IPS-20b (cell line): ENCODE results near the gene NR3C2.

Experiments
- H3K27ac ChIP-seq: one replicate; pipeline ENCODE4 v1.5.1; 2013; ENCODE audit warnings: low read length
- H3K27me3 ChIP-seq: 2 replicates; pipeline ENCODE4 v1.6.1; 2013; ENCODE audit warnings: mild to moderate bottlenecking, low read length, inconsistent platforms; ENCODE audit not compliant: insufficient read depth
- H3K36me3 ChIP-seq: 2 replicates; pipeline ENCODE4 v1.6.1; 2013; ENCODE audit warnings: low read depth, mild to moderate bottlenecking, inconsistent platforms, low read length, moderate library complexity; ENCODE audit not compliant: insufficient read depth
- H3K4me1 ChIP-seq: 2 replicates; pipeline ENCODE4 v1.6.1; 2013; ENCODE audit warnings: mild to moderate bottlenecking, control low read depth, inconsistent platforms, low read length, moderate library complexity; ENCODE audit not compliant: insufficient read depth
- H3K4me3 ChIP-seq: 2 replicates; pipeline ENCODE4 v1.5.1; 2013; ENCODE audit warnings: mild to moderate bottlenecking, low read length, inconsistent platforms
- H3K9ac ChIP-seq: 2 replicates; pipeline ENCODE4 v1.6.1; 2013; ENCODE audit warnings: low read depth, mild to moderate bottlenecking, inconsistent platforms, low read length, moderate library complexity
- H3K9me3 ChIP-seq: 2 replicates; pipeline ENCODE4 v1.6.1; 2013; ENCODE audit warnings: mild to moderate bottlenecking, low read depth, low read length, inconsistent platforms; ENCODE audit not compliant: insufficient read depth

The NR3C2 gene

DNA sequence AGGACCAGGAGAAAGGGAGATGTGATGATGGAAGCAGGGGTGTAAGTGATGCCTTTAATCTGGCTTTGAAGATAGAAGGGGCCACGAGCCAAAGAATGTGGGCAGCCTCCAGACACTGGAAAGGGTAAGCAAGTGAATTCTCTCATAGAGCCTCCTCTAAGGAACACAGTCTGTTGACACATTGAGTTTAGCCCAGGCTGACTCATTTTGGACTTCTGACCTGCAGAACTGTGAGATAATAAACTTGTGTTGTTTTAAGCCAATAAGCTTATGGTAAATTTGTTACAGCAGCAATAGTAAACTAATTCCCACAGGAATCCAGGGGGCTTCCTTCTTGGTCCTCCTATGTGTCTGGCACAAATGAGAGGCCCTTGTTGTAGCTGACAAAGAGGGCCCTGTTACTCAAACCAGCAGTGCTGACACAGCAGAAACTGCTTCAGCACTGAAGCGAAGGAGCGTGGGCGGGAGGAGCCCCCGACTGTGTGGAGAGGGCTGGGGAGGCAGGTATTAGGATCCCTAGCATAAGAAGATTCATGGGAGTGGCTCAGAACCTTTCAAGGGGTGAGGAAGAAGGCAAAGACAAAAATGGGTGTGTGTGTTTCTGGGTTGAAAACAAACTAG, 268.7 kb downstream of the NR3C2 start:
- Histone ChIP-seq H3K9me3 (no peaks in the 10 kb centered on the region), H3K4me3 (no peak overlapping the region), H3K27ac (no peak overlapping the region), H3K36me3 (no peaks in the 10 kb centered on the region), H3K4me1 (no peaks in the 10 kb centered on the region), H3K27me3 (no peaks in the 10 kb centered on the region), H3K9ac (no peak overlapping the region)

DNA sequence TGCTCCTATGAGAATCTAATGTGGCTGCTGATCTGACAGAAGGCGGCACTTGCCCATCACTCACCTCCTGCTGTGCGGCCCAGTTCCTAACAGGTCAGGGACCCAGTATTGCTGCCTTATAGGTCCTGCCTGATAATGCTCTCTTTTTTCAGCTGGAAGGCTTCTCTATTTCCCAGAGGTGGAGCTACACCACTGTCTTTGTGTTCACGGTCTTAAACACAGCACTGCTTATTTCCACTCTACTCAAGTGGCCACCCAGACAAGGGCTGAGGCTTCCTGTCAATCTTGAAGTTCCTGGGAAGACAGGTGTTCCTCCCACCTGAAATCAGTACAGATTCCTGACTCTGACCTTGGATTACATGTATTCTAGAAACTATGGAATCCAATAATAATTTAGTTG, 270.6 kb downstream of the NR3C2 start:
- H3K4me1 ChIP-seq = no peaks in the 10 kb centered on the region
- H3K9ac ChIP-seq = no peak overlapping the region
- no peaks in the 10 kb centered on the region for H3K36me3 ChIP-seq
- H3K4me3 ChIP-seq = no peak overlapping the region
- H3K9me3 ChIP-seq = no peaks in the 10 kb centered on the region
- no peak overlapping the region for H3K27ac ChIP-seq
- no peaks in the 10 kb centered on the region for H3K27me3 ChIP-seq

DNA sequence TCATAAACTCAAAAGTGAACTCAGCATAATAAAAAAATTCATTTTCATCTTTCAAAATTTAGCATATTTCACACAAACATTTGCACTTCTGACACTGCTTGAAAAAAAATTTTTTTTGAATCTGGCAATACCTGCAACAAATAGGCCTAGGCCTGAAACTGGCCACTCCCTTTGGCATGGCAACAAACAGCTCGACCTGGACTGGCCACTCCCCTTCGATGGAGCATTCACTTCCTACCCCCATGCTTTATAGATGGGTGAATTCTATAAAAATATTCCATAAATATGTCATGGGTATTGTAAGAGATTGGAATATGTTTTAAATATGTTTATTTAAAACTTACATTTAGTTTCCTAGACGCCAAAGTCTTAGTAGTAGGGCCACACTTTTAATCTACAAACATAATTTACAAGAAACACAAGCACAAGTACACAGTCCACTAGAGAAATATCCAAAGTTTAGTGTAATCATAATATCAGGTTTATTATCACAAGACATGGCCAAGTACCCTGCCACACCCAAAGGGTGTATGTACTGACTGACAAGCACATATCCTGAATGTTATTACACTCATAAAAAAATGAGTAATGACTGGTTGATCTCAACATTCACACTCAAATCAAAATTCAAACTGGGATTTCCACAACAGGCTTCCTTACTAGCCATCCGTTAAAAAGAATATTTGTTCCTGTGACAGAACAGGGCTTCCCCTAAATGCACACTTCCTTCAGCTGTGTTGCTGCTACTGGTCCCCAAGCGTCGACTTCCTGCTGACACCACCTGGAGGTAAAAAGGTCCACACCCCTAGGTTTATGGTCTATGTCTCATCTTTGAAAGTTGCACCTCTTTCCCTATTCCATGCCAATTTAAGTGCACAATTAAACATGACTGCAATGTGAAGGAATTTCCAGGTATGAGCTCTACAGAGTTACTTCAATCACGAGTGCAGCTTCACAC, 271.5 kb downstream of the NR3C2 start:
- Histone ChIP-seq H3K4me1 (no peaks in the 10 kb centered on the region), H3K4me3 (no peak overlapping the region), H3K9ac (no peak overlapping the region), H3K36me3 (no peaks in the 10 kb centered on the region), H3K27ac (no peak overlapping the region), H3K9me3 (no peaks in the 10 kb centered on the region), H3K27me3 (no peaks in the 10 kb centered on the region)

DNA sequence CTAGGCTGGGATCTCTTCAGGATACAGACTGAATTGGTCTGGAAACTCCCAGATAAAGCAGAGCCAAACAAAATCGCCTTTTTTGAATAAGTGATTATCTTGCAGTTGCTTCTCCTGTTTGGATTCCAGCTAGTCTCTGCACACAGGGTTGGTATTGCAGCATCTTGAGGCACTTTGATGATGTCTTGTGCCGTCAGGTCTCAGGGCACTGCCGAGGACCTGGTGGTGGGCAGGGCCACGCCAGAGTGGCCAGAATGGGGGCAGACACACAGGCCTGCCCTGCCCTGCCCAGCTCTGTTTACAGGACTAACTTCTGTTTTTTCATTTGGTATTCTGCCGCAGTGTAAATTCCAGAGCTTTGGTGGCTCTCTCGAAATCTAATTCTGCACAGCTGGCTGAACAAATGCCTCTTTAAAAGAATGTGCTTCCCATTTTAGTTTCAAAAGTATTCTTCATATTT, 276.1 kb downstream of the NR3C2 start:
- Histone ChIP-seq H3K27me3 (no peaks in the 10 kb centered on the region), H3K4me1 (no peaks in the 10 kb centered on the region; the same call in 1 of the 2 replicates), H3K27ac (no peak overlapping the region), H3K4me3 (no peak overlapping the region), H3K36me3 (no peaks in the 10 kb centered on the region), H3K9me3 (no peaks in the 10 kb centered on the region), H3K9ac (no peak overlapping the region)

DNA sequence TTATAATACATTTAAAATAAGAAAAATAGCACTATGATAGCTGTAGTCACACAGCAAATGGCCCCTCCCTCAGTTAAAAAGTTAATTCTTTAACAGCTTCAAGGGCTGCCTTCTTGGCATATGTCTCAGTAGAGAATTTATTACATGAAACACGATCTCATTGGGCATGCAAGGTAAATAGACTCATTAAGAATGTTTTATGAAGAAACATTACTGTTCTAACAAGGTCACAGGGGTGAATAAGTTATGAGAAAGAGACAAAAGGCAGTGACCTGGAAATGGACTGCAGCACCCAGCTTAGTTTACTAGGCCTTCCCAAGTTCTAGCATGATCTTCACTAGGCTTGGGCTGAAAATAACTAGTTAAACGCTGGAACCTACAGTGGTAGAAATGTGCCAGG, 277.7 kb downstream of the NR3C2 start:
- H3K36me3 ChIP-seq = no peaks in the 10 kb centered on the region
- H3K9me3 ChIP-seq = no peaks in the 10 kb centered on the region
- H3K9ac ChIP-seq = no peak overlapping the region
- no peak overlapping the region for H3K4me3 ChIP-seq
- no peak overlapping the region for H3K27ac ChIP-seq
- no peaks in the 10 kb centered on the region; the same call in 1 of the 2 replicates for H3K4me1 ChIP-seq
- H3K27me3 ChIP-seq = no peaks in the 10 kb centered on the region

DNA sequence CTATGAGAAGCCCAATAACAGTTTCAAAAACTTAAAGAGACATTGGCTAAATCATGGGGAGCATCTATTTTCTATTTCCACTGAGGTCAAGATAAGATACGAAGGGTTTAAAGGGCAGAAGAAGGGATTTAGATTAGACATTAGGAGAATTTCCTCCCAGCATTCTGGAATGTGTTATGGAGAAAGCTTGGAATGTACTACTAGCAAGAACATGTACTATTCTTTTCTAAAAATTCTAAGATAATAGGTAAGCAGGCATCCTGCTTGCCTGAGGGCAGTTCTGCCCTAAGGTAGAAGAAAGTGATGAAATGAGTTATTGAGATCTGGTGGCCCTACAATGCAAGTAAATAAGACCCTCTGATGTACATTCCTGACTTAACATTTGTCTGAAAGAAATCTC, 279.2 kb downstream of the NR3C2 start:
- H3K27ac ChIP-seq = no peak overlapping the region
- no peaks in the 10 kb centered on the region for H3K36me3 ChIP-seq
- no peak overlapping the region for H3K4me3 ChIP-seq
- no peaks in the 10 kb centered on the region; the same call in 1 of the 2 replicates for H3K4me1 ChIP-seq
- H3K9ac ChIP-seq = no peak overlapping the region
- H3K27me3 ChIP-seq = no peaks in the 10 kb centered on the region
- H3K9me3 ChIP-seq = no peaks in the 10 kb centered on the region

GRCh38 chr4:148162519-148162918, 279.7 kb downstream of the NR3C2 start:
- H3K4me3 ChIP-seq = no peak overlapping the region
- H3K27ac ChIP-seq = no peak overlapping the region
- H3K9me3 ChIP-seq = no peaks in the 10 kb centered on the region
- H3K27me3 ChIP-seq = no peaks in the 10 kb centered on the region
- H3K36me3 ChIP-seq = no peaks in the 10 kb centered on the region
- no peak overlapping the region for H3K9ac ChIP-seq
- H3K4me1 ChIP-seq = no peaks in the 10 kb centered on the region; the same call in 1 of the 2 replicates

DNA sequence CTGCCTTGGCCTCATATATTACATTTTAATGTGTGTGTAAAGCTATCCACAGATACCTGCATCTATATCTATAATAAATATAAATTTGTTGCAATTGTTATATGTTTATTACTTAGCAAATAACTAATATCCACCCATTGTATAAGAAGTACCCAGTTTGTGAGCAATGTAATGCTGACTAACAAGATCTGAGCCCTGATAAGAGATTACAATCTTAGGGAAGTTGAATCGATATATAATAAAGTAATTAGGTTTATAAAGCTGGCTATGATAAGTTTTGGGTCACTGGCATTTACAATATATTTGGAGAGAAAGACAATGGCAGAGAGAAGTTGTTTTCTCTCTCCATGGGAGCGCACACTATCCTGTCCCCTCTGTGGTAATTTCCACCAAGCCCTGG, 280.6 kb downstream of the NR3C2 start:
- Histone ChIP-seq H3K27me3 (no peaks in the 10 kb centered on the region), H3K9me3 (no peaks in the 10 kb centered on the region), H3K4me1 (no peaks in the 10 kb centered on the region; the same call in 1 of the 2 replicates), H3K9ac (no peak overlapping the region), H3K27ac (no peak overlapping the region), H3K36me3 (no peaks in the 10 kb centered on the region), H3K4me3 (no peak overlapping the region)

DNA sequence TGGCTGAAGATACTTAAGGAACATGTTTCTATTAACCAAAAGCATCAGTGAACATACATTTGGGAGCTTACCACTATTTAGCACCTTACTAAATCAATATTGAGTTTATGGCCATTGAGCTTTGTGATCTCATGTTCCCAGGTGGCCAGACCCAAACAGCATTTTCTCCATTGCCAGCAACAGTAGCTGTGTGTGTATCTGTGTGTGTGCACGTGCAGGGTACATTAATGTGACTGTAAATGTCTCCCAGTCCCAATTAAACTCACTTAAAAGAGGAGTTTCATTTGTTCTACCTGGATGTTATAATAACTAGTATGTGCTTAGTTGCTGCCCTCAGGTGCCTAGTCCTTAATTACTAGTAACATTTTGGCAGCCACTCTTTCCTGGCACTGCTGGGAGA, 282.4 kb downstream of the NR3C2 start:
- no peaks in the 10 kb centered on the region; the same call in 1 of the 2 replicates for H3K4me1 ChIP-seq
- H3K27ac ChIP-seq = no peak overlapping the region
- no peaks in the 10 kb centered on the region for H3K27me3 ChIP-seq
- H3K9me3 ChIP-seq = no peaks in the 10 kb centered on the region
- no peak overlapping the region for H3K9ac ChIP-seq
- no peaks in the 10 kb centered on the region for H3K36me3 ChIP-seq
- H3K4me3 ChIP-seq = no peak overlapping the region

- Histone ChIP-seq H3K4me1 (no peaks in the 10 kb centered on the region), H3K4me3 (no peak overlapping the region), H3K36me3 (no peaks in the 10 kb centered on the region), H3K9me3 (no peaks in the 10 kb centered on the region), H3K27ac (no peak overlapping the region), H3K27me3 (no peaks in the 10 kb centered on the region), H3K9ac (no peak overlapping the region)
Observed at GRCh38 chr4:148154769-148155168, 287.4 kb downstream of the NR3C2 start.

GRCh38 chr4:148152868-148153625, 289.2 kb downstream of the NR3C2 start:
- Histone ChIP-seq H3K4me3 (no peak overlapping the region), H3K27me3 (no peaks in the 10 kb centered on the region), H3K9me3 (no peaks in the 10 kb centered on the region), H3K4me1 (no peaks in the 10 kb centered on the region), H3K36me3 (no peaks in the 10 kb centered on the region), H3K27ac (no peak overlapping the region), H3K9ac (no peak overlapping the region)
